H1 (cell line): ENCODE results near the gene ARID5A.

Experiments used
- CHD1 ChIP-seq: IDR thresholded peaks from 2 replicates; pipeline ENCODE4 v1.6.1; 2012; ENCODE audit warnings: low read depth, low read length, improper control_type of control experiment
- CHD2 ChIP-seq: IDR thresholded peaks from 2 replicates; pipeline ENCODE4 v1.6.1; 2012; ENCODE audit warnings: low read length, improper control_type of control experiment
- CTCF ChIP-seq, 3 experiments: IDR thresholded peaks; 1 replicate in 2 of 3; 2 replicates in 1 of 3; pipeline versions ENCODE4 v1.5.1 to v1.6.1; 2011; ENCODE audit warnings: low read length in 3 of 3, mild to moderate bottlenecking in 3 of 3, inconsistent platforms in 2 of 3, low read depth in 1 of 3, moderate library complexity in 1 of 3; ENCODE audit not compliant: insufficient read depth in 1 of 3; ENCODE audit errors: control extremely low read depth in 1 of 3
- FOSL1 ChIP-seq: IDR thresholded peaks from 2 replicates; pipeline ENCODE4 v1.6.1; 2011; ENCODE audit warnings: mild to moderate bottlenecking, low read depth, low read length, moderate library complexity; ENCODE audit not compliant: insufficient read depth
- JUN ChIP-seq: IDR thresholded peaks from 2 replicates; pipeline ENCODE4 v1.6.1; 2011; ENCODE audit warnings: low read depth, mild to moderate bottlenecking, improper control_type of control experiment, low read length
- POLR2A ChIP-seq, 2 experiments: IDR thresholded peaks; 1 replicate in 1 of 2; 2 replicates in 1 of 2; pipeline ENCODE4 v1.6.1; 2011; ENCODE audit warnings: low read depth in 2 of 2, low read length in 2 of 2, mild to moderate bottlenecking in 2 of 2; ENCODE audit errors: control extremely low read depth in 1 of 2
- SUZ12 ChIP-seq: fragments of 200-600 bp; sonication (generic); IDR thresholded peaks from 2 replicates; pipeline ENCODE4 v1.6.1; 2012; ENCODE audit warnings: mild to moderate bottlenecking, inconsistent platforms, low read length, moderate library complexity, mixed read lengths
- TCF12 ChIP-seq: IDR thresholded peaks from 2 replicates; pipeline ENCODE4 v1.6.1; 2011; ENCODE audit warnings: low read depth, mild to moderate bottlenecking, low read length
- USF2 ChIP-seq: IDR thresholded peaks from 2 replicates; pipeline ENCODE4 v1.6.1; 2011; ENCODE audit warnings: low read length, improper control_type of control experiment

- no peak for TF ChIP-seq CHD1
- TF ChIP-seq JUN: no peak
- peak in 2 of 3 experiments; percentile 98 to 99; a peak in 3 of 4 replicates for TF ChIP-seq CTCF (IDR thresholded peaks at IDR 0.05; ENCODE audit: control extremely low read depth in 1 of 3, insufficient read depth in 1 of 3, low read depth in 1 of 3, low read length in 3 of 3)
- TF ChIP-seq SUZ12: no peak
- TF ChIP-seq USF2: no peak
- TF ChIP-seq POLR2A (IDR thresholded peaks at IDR 0.05; ENCODE audit: control extremely low read depth in 1 of 2, low read depth in 2 of 2, low read length in 2 of 2): no peak
- no peak for TF ChIP-seq CHD2
- TF ChIP-seq TCF12: no peak
- TF ChIP-seq FOSL1: no peak
Measured at GRCh38 chr2:96509114-96509846, 27.3 kb upstream of the ARID5A start.
